ENCODE results near the gene CEP128.
A peak's percentile ranks its signal among the peaks of the same experiment; 100 is the strongest.

Gene CEP128

DNA sequence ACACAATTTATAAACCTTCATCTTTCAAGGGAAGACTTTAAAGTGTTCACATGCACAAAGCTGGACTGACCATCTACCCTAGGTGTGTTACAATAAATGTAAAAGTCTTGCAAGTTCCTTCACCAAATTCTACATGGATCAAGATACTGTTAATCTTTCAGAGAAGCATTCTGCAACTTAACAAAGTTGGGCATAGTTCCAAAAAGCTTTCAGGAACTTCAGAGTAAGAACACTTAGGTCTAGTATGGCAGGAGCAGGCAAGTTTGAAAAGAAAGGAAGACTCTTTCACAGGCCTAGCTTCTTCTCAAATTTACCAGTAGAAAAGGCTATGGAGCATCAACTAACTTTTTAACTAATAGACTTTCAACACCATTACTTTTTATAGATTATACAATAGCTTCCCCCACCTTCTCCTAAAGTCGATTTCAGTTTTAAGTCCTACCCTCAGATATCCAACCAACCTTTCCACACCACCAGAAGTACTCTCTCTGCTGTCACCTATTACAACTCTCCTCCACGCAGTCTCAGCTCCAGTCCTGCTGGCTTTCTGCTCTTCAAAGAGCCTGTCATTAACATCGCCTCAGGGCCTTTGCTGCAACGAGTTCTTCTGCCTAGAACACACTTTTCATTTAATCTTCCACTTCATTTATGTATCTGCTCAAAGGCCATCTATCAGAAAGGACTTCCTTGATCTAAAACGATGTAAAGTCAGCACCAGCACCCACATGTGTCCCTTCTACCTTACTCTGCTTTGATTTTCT, 333.9 kb downstream of the CEP128 start:
- no peak for DNase-seq (ENCODE audit: low spot score)

DNA sequence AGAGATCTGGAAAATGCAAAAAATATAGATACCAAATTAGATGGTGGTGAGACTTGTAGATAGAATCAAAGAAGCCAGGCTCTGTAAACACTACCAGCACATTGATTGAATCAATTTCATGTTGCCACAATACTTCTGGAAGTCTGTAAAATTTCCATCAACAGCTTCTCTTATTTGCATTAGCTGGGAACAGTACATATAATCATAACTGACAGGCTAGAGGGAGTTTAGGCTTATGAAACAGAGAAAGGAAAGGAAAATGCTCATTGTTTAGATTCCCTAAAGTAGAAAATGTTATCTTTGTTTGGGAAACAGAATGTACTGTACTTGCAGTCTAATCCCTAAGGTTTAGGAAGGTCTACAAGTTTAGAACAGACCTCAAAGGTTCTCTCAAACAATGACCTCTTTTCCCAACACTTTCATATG, 335.2 kb downstream of the CEP128 start:
- no peak for DNase-seq (ENCODE audit: low spot score)

DNA sequence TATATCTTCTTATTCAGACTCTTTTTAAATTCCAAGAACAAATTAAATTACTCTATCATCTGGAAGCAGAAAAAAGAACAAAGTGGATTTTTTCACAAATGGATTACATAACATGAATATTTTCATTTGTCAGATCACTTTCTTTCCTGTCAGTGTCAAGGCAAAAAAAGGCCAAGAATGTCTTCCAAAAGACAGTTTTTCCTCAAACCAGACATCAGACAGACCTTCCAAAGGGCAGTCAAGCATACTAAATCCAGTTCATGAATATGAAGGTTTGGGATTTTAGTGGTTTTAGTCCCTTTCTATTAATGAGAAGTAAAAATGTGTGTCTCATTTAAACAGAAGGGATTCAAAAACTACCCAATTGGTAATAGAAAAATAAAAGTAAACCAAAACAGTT, 336.0 kb downstream of the CEP128 start:
- no peak for DNase-seq (ENCODE audit: low spot score)

DNA sequence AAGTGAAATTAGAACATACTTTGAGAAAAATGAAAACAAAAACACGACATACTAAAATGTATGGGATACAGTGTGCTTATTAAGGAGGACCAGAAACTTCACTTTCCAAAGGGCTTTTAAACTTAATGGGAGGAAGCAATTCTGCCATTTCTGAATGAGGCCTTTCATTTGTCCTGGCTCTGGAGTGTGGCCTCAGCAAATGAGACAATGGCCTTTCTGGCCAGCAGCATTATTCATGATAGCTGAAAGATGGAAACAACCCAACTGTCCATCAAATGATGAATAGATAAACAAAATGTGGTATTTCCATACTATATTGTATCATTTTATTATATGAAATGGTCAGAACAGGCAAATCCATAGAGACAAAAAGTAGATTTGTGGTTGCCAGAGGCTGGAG, 338.6 kb downstream of the CEP128 start:
- no peak for DNase-seq (ENCODE audit: low spot score)

DNA sequence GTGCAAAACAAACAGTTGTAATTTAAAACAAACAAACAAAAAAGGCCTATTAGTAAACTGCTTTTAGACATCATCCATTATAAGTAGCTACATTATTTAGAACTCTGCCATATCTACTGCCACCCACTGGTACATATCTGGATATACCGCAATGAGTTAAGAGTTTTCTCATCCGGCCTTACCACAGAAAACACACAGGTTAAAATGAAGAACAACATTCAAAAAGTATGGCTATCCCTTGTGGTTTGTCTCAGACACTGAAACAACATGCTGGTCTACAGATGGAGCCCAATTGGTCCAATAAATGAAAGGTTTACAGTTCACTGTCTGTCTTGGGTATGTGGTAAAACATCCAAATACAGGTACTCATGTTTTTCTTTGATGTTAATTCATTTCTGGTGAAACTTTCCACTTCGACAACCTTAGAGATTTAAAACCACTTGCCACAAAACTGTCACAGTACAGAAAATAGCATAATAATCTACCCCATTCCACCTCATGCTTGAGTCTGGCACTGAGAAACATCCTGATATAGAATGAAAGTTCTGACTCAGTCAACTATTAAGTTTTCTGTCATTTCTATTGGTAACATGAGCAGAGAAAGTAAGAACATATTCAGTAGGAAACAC, 354.3 kb downstream of the CEP128 start:
- DNase-seq (ENCODE audit: low spot score): peak; percentile 1

DNA sequence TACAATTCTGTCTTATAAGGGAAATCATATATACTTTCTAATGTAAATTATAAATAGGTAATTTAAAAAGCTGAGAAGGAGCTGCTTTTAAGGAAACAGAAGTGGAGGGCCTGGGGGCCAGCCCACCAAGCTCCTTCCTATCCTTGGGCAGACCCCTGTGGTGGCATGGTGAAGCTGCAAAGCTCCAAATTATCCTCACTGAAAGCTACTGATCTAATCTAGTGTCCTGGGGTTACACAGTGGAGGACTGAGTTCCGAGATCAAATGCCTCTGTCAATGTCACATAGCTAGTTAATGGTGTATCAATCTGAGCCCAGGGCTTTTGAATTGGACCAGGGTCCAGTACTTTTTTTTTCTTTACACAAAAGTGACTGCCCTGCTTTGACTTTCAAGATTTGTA, 355.4 kb downstream of the CEP128 start:
- no peak for DNase-seq (ENCODE audit: low spot score)

DNA sequence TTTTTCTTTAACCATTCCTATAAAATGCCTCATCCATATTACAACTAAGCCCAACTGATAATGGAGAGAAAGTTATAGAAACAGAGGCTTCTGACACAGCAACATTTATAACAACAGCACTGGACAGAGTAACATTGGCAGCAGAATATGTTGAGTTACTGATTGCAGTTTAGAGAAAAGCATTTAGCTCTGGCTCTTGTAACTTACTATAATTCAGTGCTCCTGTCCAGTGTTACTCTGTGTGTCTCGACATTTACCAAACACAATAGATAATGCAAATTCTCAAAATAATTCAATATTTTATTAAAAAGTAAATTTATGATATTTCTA, 356.1 kb downstream of the CEP128 start:
- DNase-seq (ENCODE audit: low spot score): no peak

DNA sequence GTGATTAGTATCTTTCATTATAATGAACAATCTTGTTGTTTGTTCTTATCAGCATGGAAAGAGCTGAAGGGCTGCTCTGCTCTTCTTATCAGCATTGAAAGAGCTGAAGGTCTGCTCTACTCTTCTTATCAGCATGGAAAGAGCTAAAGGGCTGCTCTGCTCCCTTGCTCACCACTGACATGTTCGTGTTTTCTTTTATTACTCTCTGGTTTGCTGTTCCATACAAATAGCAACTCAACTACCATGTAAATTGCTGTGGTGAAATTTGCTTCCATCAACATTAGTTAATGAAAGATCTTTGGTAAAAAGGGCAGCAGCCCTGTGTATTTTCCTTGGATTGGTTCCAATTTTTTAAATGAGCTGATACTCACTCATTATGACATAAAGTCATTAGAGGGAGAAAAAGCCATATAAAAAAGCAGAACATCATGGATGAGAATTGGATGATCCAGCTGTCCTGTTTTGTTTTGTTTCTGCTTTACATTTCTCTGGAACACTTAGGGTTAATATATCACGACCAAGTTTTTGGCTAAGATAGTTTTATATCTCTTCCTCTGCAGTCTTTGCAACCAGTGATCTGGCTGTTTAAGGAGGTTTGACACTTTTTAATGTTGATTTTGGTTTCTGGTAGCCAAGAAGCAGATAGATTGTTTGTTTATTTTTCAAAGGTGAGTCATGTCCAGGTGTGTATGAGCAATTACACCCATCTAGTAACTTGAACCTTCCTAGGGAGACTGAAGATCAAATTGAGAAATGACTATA, 356.6 kb downstream of the CEP128 start:
- no peak for DNase-seq (ENCODE audit: low spot score)

DNA sequence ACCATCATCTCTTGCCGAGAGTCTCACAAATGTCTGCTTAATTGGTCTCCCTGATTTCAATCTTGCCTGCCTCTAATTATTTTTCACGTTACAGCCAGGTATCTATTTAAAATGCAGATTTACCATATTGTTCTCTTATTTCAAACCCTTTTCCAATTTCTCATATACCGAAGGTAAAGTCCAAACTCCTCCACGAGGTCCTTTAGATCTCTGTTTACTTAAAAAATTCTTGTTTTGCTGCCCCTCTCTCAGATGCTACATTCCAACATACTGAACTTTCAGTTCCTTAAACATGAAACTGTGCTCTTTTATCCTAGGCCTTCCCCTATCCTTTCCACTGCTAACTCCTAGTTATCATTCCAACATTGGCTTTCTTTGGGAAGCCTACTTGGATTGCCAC, 363.9 kb downstream of the CEP128 start:
- DNase-seq (ENCODE audit: low spot score): no peak

DNA sequence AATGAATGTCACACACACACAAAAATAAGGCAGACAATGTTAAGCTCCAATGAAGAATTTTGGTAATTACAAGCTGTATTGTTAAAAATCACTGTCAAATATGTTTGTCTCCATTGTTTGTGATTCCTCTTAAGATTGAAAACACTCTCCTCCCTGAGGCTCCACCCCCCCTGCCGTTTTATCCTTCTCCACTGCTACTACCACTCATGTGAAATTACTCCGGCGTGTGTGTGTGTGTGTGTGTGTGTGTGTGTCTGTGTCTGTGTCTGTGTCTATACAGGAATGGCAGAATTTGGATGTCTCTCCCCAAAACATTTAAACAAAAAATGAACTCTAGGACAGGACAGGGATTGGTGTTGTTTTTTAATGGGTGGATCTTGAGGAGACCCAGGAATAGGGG, 365.1 kb downstream of the CEP128 start:
- DNase-seq (ENCODE audit: low spot score): no peak

DNA sequence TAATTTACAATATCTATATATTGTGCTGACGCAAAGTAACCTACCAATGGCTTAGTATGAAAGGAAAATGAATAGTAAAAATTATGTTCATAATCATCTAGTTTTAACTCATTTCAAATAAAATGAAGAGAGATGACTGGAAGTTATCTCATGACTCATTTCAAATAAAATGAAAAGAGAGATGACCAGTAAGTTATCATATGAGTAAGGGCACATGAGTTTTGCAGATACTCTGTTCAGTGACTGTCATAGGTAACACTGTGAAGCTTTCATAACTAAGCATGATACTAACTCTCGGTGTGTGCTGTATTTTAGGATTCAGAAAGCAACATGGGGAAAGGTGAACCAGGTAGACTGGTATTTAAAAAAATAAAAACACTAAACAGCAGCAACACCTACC, 365.8 kb downstream of the CEP128 start:
- no peak for DNase-seq (ENCODE audit: low spot score)

DNA sequence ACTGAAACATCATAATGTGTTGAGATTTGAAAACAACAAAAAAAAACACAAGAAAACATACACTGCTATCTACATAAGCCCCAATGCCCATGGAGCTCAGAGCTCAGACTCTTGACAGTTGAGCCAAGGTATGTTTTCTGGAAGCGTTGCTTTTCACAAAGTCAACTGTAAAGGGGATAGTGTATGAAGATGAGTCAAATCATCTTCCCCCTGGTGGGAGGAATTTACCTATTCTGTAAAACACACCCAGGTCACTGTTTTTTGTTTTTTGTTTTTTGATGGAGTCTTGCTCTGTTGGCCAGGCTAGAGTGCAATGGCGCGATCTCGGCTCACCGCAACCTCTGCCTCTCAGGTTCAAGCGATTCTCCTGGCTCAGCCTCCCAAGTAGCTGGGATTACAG, 368.9 kb downstream of the CEP128 start:
- no peak for DNase-seq (ENCODE audit: low spot score)

DNA sequence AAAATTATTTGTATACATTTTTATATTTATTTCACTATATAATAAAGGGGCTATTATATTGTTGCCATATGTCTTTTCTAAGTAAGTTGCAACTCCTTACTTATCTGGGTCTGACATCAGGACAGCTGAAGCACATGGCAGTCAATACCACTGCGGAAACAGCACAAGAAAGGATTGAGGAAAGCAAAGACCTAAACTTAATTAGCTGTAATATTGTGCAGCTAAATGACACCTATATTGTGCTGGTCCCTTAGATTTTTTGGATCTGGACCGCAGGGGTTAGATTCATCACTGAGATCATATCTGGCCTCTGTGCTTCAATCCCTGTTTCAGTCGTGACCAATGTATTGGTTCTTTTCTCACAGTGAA, 370.6 kb downstream of the CEP128 start:
- DNase-seq (ENCODE audit: low spot score): no peak

DNA sequence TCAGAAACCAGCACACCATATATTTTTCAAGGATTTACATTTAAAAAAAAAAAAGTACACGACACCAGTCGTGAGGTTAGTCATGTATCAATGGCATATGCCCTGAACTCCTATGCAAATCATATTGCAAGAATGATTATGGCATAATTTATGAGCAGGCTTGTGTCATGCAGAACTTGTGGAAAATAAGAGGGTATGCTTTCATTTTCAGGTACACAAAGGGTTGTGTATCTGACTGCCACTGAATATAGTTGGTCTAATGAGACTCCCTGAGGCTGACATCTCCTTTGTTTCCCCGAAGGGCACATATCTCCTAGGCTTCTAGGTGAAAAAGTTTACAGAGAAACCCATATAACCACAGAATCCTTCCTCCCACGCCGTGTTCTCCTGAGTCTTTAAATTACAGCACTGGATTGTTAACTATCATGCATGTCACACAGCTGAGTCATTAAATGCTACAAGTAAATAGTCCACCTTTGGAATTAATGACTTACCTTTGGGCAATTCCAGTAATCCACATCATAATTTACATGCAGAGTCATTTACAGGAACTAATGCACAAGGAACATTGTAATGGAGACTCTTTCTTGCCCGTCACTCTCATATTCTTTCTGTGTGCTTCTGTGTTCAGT, 373.5 kb downstream of the CEP128 start:
- no peak for DNase-seq (ENCODE audit: low spot score)

DNA sequence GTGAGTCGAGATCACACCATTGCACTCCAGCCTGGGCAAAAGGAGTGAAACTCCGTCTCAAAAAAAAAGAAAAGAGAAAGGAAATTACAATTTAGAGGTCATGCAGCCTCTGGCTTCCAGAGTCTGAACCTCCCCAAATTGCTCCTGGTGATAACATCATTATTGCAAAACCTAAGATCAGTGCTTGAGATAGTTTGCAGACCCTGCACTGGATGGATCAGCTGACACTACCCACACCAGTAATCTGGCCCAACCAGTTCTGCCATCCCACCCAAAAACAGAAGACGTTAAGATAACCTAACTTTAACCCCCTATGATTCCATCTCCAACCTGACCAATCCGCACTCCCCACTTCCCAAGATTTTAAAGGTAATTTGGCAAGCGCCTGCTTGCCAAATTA, 376.5 kb downstream of the CEP128 start:
- no peak for DNase-seq (ENCODE audit: low spot score)

DNA sequence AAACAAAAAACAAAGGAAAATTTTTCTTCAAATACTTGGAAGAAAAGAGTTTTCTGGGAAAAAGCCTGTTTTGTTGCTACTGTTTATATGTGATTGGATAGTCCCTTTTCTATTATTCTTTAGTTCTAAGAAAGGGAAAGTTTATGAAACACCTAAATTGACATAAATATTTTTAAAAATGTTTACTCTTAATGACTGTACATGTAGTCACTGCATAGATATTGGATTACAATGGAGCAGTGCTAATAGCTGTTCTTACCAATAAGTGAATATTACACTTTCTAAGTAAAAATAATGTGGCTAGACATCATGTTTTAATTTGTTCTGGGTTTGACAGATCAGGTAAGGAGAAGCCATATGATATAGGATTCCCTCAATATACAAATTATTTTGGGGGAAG, 377.5 kb downstream of the CEP128 start:
- DNase-seq (ENCODE audit: low spot score): no peak

DNA sequence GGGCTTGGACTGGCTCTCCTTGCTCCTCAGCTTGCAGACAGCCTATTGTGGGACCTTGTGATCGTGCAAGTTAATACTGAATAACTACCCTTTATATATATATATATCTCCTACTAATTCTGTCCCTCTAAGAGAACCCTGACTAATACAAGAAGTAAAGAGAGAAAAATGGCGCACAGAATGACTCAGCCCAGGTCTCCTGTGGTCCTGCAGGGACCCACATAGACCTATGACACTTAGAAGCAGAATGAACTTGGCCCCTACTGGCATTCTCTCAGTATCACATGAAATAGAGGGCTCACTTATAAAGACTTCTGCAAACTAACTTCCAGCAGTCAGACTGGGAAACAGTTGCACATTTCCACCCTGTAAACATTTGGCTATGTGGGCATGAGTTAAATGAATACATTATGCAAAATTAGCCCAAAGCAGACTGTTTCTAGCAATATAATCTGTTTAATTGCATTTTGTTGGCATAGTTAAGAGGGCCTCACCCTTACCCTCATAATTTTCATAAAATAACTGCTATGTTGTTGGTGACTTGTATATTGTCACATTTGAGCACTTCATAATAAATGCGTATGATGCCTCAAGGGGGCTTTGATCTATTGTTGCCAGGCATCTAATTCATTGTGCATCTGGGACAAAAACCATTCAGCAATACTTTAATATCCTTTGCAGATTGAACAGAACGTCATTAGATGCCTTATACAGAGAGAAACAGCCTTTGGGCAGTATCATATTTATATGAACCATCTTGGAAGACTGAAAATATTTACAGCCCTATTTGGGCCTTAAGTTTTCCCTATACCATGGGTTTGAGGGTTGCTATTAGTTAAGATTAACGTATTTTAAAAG, 380.5 kb downstream of the CEP128 start:
- no peak for DNase-seq (ENCODE audit: low spot score)

DNA sequence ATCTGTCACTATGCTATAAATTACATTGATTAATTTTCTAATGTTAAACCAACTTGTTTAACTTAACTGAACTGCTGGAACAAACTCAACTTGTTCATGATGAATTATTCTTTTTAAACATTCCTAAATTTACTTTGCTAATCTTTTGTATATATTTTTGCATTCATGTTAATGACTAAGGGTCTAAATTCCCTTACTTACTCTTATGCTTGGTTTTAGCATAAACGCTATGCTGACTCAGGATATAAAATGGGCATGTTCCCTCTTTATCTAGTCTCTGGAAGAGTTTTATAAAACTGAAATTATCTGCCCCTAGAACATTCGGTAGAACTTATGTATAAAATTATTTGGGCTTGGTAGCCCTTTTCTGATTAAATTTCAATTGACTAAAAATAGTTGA, 387.4 kb downstream of the CEP128 start:
- no peak for DNase-seq (ENCODE audit: low spot score)

DNA sequence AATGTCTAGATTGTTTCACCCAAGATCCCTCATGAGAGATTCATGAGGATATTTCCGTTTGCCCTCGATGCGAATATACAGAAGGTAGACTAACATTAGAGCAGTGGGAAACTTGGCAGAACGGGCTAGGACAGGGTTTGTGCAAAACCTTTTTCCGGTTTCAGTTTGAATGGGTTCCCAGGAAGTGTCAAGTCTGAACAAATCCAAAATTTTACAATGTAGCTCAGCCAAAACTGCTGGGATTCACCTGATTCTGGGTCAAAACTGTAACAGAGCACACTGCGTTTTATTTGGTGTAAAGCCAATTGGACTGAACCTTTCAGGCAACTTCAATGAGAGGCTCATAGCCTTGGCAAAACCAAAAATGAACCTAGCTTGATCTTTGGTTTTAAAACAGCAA, 392.4 kb downstream of the CEP128 start:
- DNase-seq (ENCODE audit: low spot score): no peak

DNA sequence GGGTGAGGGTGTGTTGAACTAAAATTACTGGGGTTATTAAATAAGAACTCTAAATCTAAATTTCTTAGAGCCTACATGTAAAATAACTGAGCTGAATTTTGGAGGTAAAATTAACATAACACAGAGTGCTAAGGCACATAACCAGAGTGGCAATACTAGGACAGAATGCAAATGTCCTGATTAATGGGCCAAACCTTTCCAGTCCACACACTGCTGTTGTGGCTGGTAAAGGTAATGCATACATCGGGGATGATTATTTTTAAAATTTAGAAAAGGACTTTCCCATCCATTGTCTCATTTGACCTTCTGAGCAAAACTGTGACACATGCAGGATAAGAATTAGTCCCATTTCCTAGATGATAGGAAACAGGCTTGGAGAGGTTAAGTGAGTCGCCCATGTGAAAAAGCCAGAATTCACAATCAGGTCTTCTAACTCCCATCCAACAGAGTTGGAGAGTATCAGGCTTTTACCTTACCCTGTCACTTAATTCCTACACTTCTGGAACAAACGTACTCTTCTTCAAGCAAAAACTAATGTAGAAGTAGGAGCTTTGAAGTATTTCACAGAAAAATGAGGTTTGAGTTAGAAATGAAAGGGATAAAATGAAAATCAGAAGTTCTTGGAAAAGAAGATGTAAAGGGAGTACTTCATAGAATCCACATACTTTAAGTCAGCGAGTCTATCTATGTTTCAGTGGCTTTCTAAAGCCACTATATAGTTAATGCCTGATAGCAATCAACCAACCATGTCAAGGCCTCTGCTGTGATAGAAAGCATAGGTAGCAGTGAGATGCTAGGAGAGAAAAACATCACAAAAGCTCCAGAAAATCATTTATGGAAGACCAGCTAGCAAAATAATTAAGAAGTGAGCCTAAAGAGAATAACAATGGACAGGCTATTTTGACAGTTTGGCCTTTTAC, 395.3 kb downstream of the CEP128 start:
- DNase-seq (ENCODE audit: low spot score): no peak

DNA sequence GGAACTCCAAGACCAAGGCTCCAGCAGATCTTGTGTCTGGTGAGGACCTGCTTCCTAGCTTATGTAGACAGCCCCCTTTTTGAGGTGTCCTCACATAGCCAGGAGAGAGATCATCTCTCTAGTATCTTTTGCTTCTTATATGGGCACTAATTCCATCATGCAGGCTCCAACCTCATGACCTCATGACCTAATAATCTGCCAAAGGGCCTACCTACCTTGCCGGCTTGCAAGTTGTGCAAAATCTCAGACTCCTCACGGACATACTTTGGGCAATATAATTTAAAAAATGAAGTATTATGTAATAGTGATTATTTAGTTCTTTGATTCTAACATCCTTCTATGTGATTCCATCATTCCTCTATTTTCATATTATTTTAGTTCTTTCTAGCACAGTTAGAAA, 397.2 kb downstream of the CEP128 start:
- no peak for DNase-seq (ENCODE audit: low spot score)

Data from hepatic stellate cell (primary cell).